Measurements from ENCODE around the gene TENT5C. TPM values are rescaled to one million over a fixed set of nuclear protein-coding genes. Genes with fewer than 3 reads are reported as not detected.

TENT5C gene
- total and polyA plus RNA-seq, 10 of the 15 experiments (the other 5 are each of a cell fraction or from before 2014, with no cell fraction given): 0.19 to 2.4 (median 0.78) TPM

GRCh38 chr1:117561551-117561950 is 44.3 kb upstream of the TENT5C start (continued):
- no peak for TF ChIP-seq HDAC6 (IDR thresholded peaks at IDR 0.05; ENCODE audit: unreplicated experiment)
- no peak for TF ChIP-seq EZH2 (IDR thresholded peaks at IDR 0.05; ENCODE audit: borderline replicate concordance, control insufficient read depth, low read depth, low read length)
- TF ChIP-seq YBX1 (IDR thresholded peaks at IDR 0.05): no peak
- TF ChIP-seq SREBF2 (IDR thresholded peaks at IDR 0.05; ENCODE audit: low read length): no peak
- no peak for TF ChIP-seq GATAD2B (conservative IDR thresholded peaks at IDR 0.05; ENCODE audit: low read depth)
- TF ChIP-seq HCFC1 (IDR thresholded peaks at IDR 0.05; ENCODE audit: low read length): no peak
- no peak for TF ChIP-seq ZSCAN29 (IDR thresholded peaks at IDR 0.05)
- TF ChIP-seq ATF3 (IDR thresholded peaks at IDR 0.05; ENCODE audit: borderline replicate concordance, extremely low read depth, low read depth, low read length): no peak

GRCh38 chr1:117562581-117563491 is 43.0 kb upstream of the TENT5C start:
- ChIA-PET SMC1A (ENCODE audit: uncharacterized antibody, unreplicated experiment) (interaction anchor here (1.3 to 1.6 kb wide), 2 partner anchors 8 to 68 kb away, joined by 3 to 4 read pairs; no protein-coding TSS in a partner anchor), POLR2A (no interaction called here), CTCF (interaction anchor here (1.4 to 2.3 kb wide), 2 partner anchors 28 to 195 kb away, joined by 4 to 5 read pairs; no protein-coding TSS in a partner anchor), RAD21 (ENCODE audit: unreplicated experiment) (no interaction called here)
- intact Hi-C loops (cut with micrococcal nuclease; ENCODE audit: unreplicated experiment) (no loop called here), in situ Hi-C loops (cut with MboI) (no loop called here)
- Histone ChIP-seq H3K27me3 (replicated peaks in 1 of 2; ENCODE audit: control insufficient read depth in 2 of 2, insufficient read depth in 2 of 2, low read length in 1 of 2) (peaks cover 0 to 3% of the 10 kb centered on the region in 2 experiments; a peak in 2 of 4 replicates), H3K27ac (ENCODE audit: control insufficient read depth, insufficient read depth) (no peak overlapping the region), H2AFZ (ENCODE audit: control insufficient read depth, low read depth, low read length) (no peak overlapping the region), H3K9me3 (replicated peaks; ENCODE audit: control insufficient read depth, insufficient read depth, low read length) (no peaks in the 10 kb centered on the region; the same call in 2 of the 3 replicates), H4K20me1 (ENCODE audit: control insufficient read depth, insufficient read depth) (peaks cover 3% of the 10 kb centered on the region), H3K4me1 (ENCODE audit: control insufficient read depth, insufficient read depth, low read length) (no peaks in the 10 kb centered on the region), H3K4me3 (no peak overlapping the region), H3K36me3 (ENCODE audit: control insufficient read depth in 2 of 2, insufficient read depth in 2 of 2, low read length in 1 of 2) (no peaks in the 10 kb centered on the region), H3K79me2 (ENCODE audit: control insufficient read depth, insufficient read depth, low read length) (no peaks in the 10 kb centered on the region), H3K4me2 (ENCODE audit: control insufficient read depth, insufficient read depth) (no peak overlapping the region), H3K9ac (ENCODE audit: control insufficient read depth, insufficient read depth, low read length) (no peak overlapping the region)
- 7% methylated on average over 9 of the region's 9 CpGs for WGBS (ENCODE audit: insufficient coverage, insufficient replicate concordance, low lambda C conversion rate, missing lambda C conversion rate)
- no peak for ATAC-seq
- DNase-seq (ENCODE audit: low read depth, low spot score): no peak
- no TSS peak for BruUV-seq (replicated peaks)
- no peak for FAIRE-seq
- no peak for TF ChIP-seq JUND (IDR thresholded peaks at IDR 0.05; ENCODE audit: low read depth, low read length)
- no peak for TF ChIP-seq SREBF2 (IDR thresholded peaks at IDR 0.05; ENCODE audit: low read length)
- no peak for TF ChIP-seq CHD1 (IDR thresholded peaks at IDR 0.05; ENCODE audit: low read depth, low read length)
- no peak for TF ChIP-seq SKIL (IDR thresholded peaks at IDR 0.05; ENCODE audit: low read depth, poor library complexity, severe bottlenecking)
- TF ChIP-seq TBL1XR1 (IDR thresholded peaks at IDR 0.05; ENCODE audit: low read depth, low read length): no peak
- TF ChIP-seq SMAD1 (IDR thresholded peaks at IDR 0.05; ENCODE audit: low read depth, partially characterized antibody): no peak
- no peak for TF ChIP-seq TCF12 (IDR thresholded peaks at IDR 0.05; ENCODE audit: low read depth, low read length)
- no peak for TF ChIP-seq PRDM15 (CRISPR knock-in tag; IDR thresholded peaks at IDR 0.05)
- TF ChIP-seq ASH2L (IDR thresholded peaks at IDR 0.05; ENCODE audit: borderline replicate concordance, low read depth): no peak
- no peak for TF ChIP-seq ZSCAN29 (IDR thresholded peaks at IDR 0.05)

Data from GM12878 (cell line).